ENCODE data around the gene RESF1. TPM values are rescaled to one million over a fixed set of nuclear protein-coding genes. Genes with fewer than 3 reads are reported as not detected.
A peak's percentile ranks its signal among the peaks of the same experiment; 100 is the strongest.

RESF1 gene
- total RNA-seq, 1 experiment from 2014 or later, result 172 TPM

DNA sequence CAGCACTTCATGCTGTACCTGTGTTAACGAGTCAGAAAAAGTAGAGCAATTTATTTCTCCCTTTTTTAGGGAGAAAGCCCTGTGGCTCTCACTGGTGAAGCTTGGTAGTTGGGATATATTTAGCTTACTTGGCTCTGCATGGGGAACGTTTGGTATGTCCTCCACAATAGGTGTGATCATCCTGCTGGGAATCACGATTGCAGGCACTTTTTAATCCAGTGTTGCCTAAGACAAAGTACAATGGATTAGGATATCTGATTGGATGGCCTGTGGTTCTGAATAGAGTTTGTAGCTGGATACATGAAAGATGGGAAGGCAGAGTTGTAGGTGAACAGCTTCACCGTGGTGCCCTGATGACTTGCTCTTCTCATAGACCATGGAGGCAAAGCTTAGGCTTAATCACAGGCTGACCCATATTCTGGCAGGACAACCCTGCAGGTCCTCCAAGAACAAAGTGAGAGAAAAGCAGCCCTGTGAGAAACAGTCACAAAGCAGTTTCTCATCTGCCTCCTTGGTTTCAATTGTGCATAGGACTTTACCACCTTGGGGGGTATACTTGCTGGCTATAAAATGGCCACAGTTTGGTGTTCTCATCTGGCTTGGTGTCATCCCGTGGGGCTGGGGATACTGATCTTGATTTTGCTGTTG lies 7.5 kb downstream of the RESF1 start:
- no CpG with 5 or more reads among the region's 5 CpGs for WGBS (ENCODE audit: extremely low coverage, insufficient read length, low lambda C conversion rate)
- TF ChIP-seq, protein P1, sequence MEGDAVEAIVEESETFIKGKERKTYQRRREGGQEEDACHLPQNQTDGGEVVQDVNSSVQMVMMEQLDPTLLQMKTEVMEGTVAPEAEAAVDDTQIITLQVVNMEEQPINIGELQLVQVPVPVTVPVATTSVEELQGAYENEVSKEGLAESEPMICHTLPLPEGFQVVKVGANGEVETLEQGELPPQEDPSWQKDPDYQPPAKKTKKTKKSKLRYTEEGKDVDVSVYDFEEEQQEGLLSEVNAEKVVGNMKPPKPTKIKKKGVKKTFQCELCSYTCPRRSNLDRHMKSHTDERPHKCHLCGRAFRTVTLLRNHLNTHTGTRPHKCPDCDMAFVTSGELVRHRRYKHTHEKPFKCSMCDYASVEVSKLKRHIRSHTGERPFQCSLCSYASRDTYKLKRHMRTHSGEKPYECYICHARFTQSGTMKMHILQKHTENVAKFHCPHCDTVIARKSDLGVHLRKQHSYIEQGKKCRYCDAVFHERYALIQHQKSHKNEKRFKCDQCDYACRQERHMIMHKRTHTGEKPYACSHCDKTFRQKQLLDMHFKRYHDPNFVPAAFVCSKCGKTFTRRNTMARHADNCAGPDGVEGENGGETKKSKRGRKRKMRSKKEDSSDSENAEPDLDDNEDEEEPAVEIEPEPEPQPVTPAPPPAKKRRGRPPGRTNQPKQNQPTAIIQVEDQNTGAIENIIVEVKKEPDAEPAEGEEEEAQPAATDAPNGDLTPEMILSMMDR (conservative IDR thresholded peaks at IDR 0.05), result no peak
- peaks cover 10% of the 10 kb centered on the region; the same call in 1 of the 2 replicates for H3K4me1 ChIP-seq (ENCODE audit: insufficient read depth, low read length)
- peaks cover 69 to 84% (median 70%) of the 10 kb centered on the region in 3 experiments for H3K36me3 Mint-ChIP-seq (ENCODE audit: insufficient read depth in 1 of 3, low read depth in 3 of 3)
- no peak overlapping the region for H4K91ac ChIP-seq (ENCODE audit: insufficient read length, low read depth, low read length)
- H3K4me3 Mint-ChIP-seq, result no peak overlapping the region; a peak in 1 of 5 replicates
- H3K27me3 ChIP-seq (ENCODE audit: insufficient read depth, low read length), result no peaks in the 10 kb centered on the region
- H3K79me2 ChIP-seq (ENCODE audit: insufficient read depth, low read length), result peaks cover 54% of the 10 kb centered on the region; the same call in 1 of the 2 replicates
- no peak for DNase-seq
- peaks cover 3% of the 10 kb centered on the region for H3K79me1 ChIP-seq (ENCODE audit: insufficient read depth, low read depth, low read length, poor library complexity, severe bottlenecking)
- H2BK120ac ChIP-seq (ENCODE audit: low read depth, low read length, poor library complexity, severe bottlenecking), result no peak overlapping the region
- no peak overlapping the region for H3K4me2 ChIP-seq (ENCODE audit: insufficient read depth, insufficient read length, low read length)
- H3K4ac ChIP-seq (ENCODE audit: low read depth, low read length), result no peak overlapping the region
- H3K9me3 Mint-ChIP-seq, result peaks cover 1 to 26% of the 10 kb centered on the region in 2 experiments; a peak in 4 of 5 replicates
- no peak overlapping the region for H3K27ac ChIP-seq (ENCODE audit: insufficient read length, low read depth, low read length)
- no peaks in the 10 kb centered on the region for H3K23me2 ChIP-seq (ENCODE audit: insufficient read length, low read depth, low read length, poor library complexity, severe bottlenecking)
- H4K20me1 ChIP-seq (ENCODE audit: control insufficient read depth, insufficient read depth, insufficient read length), result no peaks in the 10 kb centered on the region
- H3K9ac ChIP-seq (ENCODE audit: extremely low read depth, insufficient read length, low read length), result no peak overlapping the region
- no peak overlapping the region for H2AFZ ChIP-seq (ENCODE audit: low read length)
- no peak overlapping the region for H2AK5ac ChIP-seq (ENCODE audit: insufficient read length, low read length)
- H3T11ph ChIP-seq (ENCODE audit: low read length), result no peak overlapping the region
- H3K27ac Mint-ChIP-seq, result peak overlapping the region; percentile 7 to 91 (median 49)
- H2BK15ac ChIP-seq (ENCODE audit: low read depth, low read length), result no peak overlapping the region
- H3K4me1 Mint-ChIP-seq, result peaks cover 40 to 47% of the 10 kb centered on the region in 2 experiments
- H2BK20ac ChIP-seq (ENCODE audit: low read depth, low read length, poor library complexity, severe bottlenecking), result no peak overlapping the region
- H3K9me3 ChIP-seq (ENCODE audit: control insufficient read depth, low read depth, low read length), result no peaks in the 10 kb centered on the region
- no peak overlapping the region for H4K8ac ChIP-seq (replicated peaks; ENCODE audit: insufficient read length, low read depth, low read length)
- H3K23ac ChIP-seq (ENCODE audit: insufficient read length, low read depth, low read length), result no peak overlapping the region
- H3K27me3 Mint-ChIP-seq (ENCODE audit: low read depth), result no peaks in the 10 kb centered on the region
- no peak overlapping the region for H3K56ac ChIP-seq (ENCODE audit: insufficient read length, low read depth, low read length)
- no peak overlapping the region for H2BK5ac ChIP-seq (ENCODE audit: insufficient read length, low read length)
- H3K18ac ChIP-seq (ENCODE audit: insufficient read length, low read depth, low read length), result no peak overlapping the region
- no peak overlapping the region for H2BK12ac ChIP-seq (ENCODE audit: insufficient read length, low read depth, low read length)
- H4K5ac ChIP-seq (ENCODE audit: insufficient read length, low read depth, low read length), result no peak overlapping the region
- no peak overlapping the region for H3K14ac ChIP-seq (ENCODE audit: insufficient read depth, low read length)
